ENCODE results near the gene CARD6.
A peak's percentile ranks its signal among the peaks of the same experiment; 100 is the strongest.
"Not testable (repeated sequence)": the region's sequence is repeated elsewhere in the genome, so short reads cannot be mapped to it uniquely, and the experiment has no call there.

The CARD6 gene

GRCh38 chr5:40828021-40828631 lies 13.0 kb upstream of the CARD6 start:
- DNase-seq (ENCODE audit: low spot score) = no peak

GRCh38 chr5:40828690-40829661 lies 12.2 kb upstream of the CARD6 start:
- DNase-seq (ENCODE audit: low spot score) = no peak

- DNase-seq (ENCODE audit: low spot score) = no peak
These were observed 11.2 kb upstream of the CARD6 start for GRCh38 chr5:40829748-40830533.

- DNase-seq (ENCODE audit: low spot score) = no peak
These were observed 9.6 kb upstream of the CARD6 start for GRCh38 chr5:40831346-40832210.

GRCh38 chr5:40832345-40832744 lies 8.8 kb upstream of the CARD6 start:
- no peak for DNase-seq (ENCODE audit: low spot score)

- no peak for DNase-seq (ENCODE audit: low spot score)
These were observed 7.4 kb upstream of the CARD6 start for GRCh38 chr5:40833712-40834229.

- DNase-seq (ENCODE audit: low spot score) = no peak
These were observed 6.7 kb upstream of the CARD6 start for GRCh38 chr5:40834391-40834848.

- DNase-seq (ENCODE audit: low spot score) = peak; percentile 99
These were observed 6.0 kb upstream of the CARD6 start, which contains the start of gene RPL37 for GRCh38 chr5:40834849-40835787. Gene RPL37 (minus strand): TSS chr5:40835222. CDS start chr5:40835185, 37 bp downstream.

GRCh38 chr5:40838086-40838485 lies 3.1 kb upstream of the CARD6 start:
- DNase-seq (ENCODE audit: low spot score) = no peak

GRCh38 chr5:40842351-40842750 lies 1.2 kb downstream of the CARD6 start:
- DNase-seq (ENCODE audit: low spot score) = no peak

GRCh38 chr5:40844565-40844964 lies 3.4 kb downstream of the CARD6 start:
- no peak for DNase-seq (ENCODE audit: low spot score)

GRCh38 chr5:40846371-40846770 lies 5.2 kb downstream of the CARD6 start:
- no peak for DNase-seq (ENCODE audit: low spot score)

- DNase-seq (ENCODE audit: low spot score) = no peak
These were observed 6.4 kb downstream of the CARD6 start for GRCh38 chr5:40847525-40847924.

- peak; percentile 33 for DNase-seq (ENCODE audit: low spot score)
These were observed 12.5 kb downstream of the CARD6 start for GRCh38 chr5:40853632-40854192.

- no peak for DNase-seq (ENCODE audit: low spot score)
These were observed 19.5 kb downstream of the CARD6 start for GRCh38 chr5:40860711-40861110.

- not testable (repeated sequence) for DNase-seq (ENCODE audit: low spot score)
These were observed 23.8 kb downstream of the CARD6 start for GRCh38 chr5:40865004-40865403.

- DNase-seq (ENCODE audit: low spot score) = no peak
These were observed 25.7 kb downstream of the CARD6 start for GRCh38 chr5:40866844-40867243.

- no peak for DNase-seq (ENCODE audit: low spot score)
These were observed 28.2 kb downstream of the CARD6 start for GRCh38 chr5:40869384-40869783.

GRCh38 chr5:40871177-40871576 lies 30.0 kb downstream of the CARD6 start:
- DNase-seq (ENCODE audit: low spot score) = no peak

- not testable (repeated sequence) for DNase-seq (ENCODE audit: low spot score)
These were observed 31.1 kb downstream of the CARD6 start for GRCh38 chr5:40872253-40872652.
